Measurements from ENCODE around the gene MED15.

Gene MED15

DNA sequence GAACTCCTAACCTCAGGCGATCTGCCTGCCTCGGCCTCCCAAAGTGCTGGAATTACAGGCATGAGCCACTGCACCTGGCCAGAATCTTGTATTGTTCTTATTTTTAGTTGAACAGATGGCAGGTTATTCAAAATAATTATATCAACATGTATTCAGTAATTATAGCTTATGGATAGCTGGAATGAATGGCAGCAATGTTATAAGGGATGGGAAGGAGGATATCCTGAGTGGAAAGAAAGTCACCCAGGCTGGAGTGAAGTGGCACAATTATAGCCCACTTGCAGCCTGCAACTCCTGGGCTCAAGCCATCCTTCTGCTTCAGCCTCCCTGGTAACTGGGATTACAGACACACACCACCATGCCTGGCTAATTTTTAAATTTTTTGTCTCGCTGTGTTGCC lies 88.1 kb downstream of the MED15 start:
- no peak overlapping the region for H3K27ac ChIP-seq
- no peak for DNase-seq (ENCODE audit: low spot score)
- H3K4me3 ChIP-seq = no peak overlapping the region
- TF ChIP-seq CTCF (IDR thresholded peaks at IDR 0.05) = no peak

DNA sequence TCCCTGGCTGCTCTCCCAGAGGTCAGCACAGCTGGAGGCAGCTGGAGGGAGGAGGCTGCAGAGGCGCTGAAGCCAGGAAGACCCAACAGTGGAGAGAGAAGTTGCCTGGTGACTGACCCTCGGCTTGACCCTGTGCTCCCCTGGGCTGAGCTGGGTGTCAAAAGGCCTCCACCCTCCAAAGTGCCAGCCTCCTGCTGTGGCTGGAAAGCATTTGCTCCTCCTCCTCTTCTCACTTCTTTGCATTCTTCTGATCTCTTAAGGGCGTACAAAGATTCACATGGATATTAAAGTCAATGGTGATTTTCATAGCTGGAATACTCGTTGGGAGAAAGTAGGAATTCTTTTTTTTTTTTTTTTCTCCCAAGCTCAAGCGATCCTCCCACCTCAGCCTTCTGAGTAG lies 91.7 kb downstream of the MED15 start:
- no peak for TF ChIP-seq CTCF (IDR thresholded peaks at IDR 0.05)
- DNase-seq (ENCODE audit: low spot score) = no peak
- Histone ChIP-seq H3K27ac (no peak overlapping the region), H3K4me3 (no peak overlapping the region)

- no peak for TF ChIP-seq CTCF (IDR thresholded peaks at IDR 0.05)
- Histone ChIP-seq H3K27ac (no peak overlapping the region), H3K4me3 (no peak overlapping the region)
- no peak for DNase-seq (ENCODE audit: low spot score)
These were observed 92.8 kb downstream of the MED15 start for GRCh38 chr22:20600137-20600673.

GRCh38 chr22:20601308-20601707 lies 93.9 kb downstream of the MED15 start:
- H3K4me3 ChIP-seq = no peak overlapping the region
- DNase-seq (ENCODE audit: low spot score) = no peak
- H3K27ac ChIP-seq = no peak overlapping the region
- no peak for TF ChIP-seq CTCF (IDR thresholded peaks at IDR 0.05)

- TF ChIP-seq CTCF (IDR thresholded peaks at IDR 0.05) = no peak
- DNase-seq (ENCODE audit: low spot score) = no peak
- H3K27ac ChIP-seq = no peak overlapping the region
- no peak overlapping the region for H3K4me3 ChIP-seq
These were observed 95.3 kb downstream of the MED15 start for GRCh38 chr22:20602609-20603164.

GRCh38 chr22:20604092-20604747 lies 96.8 kb downstream of the MED15 start:
- TF ChIP-seq CTCF (IDR thresholded peaks at IDR 0.05) = no peak
- no peak for DNase-seq (ENCODE audit: low spot score)
- H3K4me3 ChIP-seq = no peak overlapping the region
- no peak overlapping the region for H3K27ac ChIP-seq

- Histone ChIP-seq H3K4me3 (no peak overlapping the region), H3K27ac (no peak overlapping the region)
- no peak for DNase-seq (ENCODE audit: low spot score)
- no peak for TF ChIP-seq CTCF (IDR thresholded peaks at IDR 0.05)
These were observed 97.4 kb downstream of the MED15 start for GRCh38 chr22:20604776-20605221.
